HG02970 (cell line): ENCODE data around the gene LPIN2.

ENCODE experiments used
- ATAC-seq: cut with Tn5 transposase; IDR thresholded peaks from one replicate; pipeline ENCODE4 v1.9.1; 2021; ENCODE audit warnings: mild to moderate bottlenecking, moderate library complexity, moderate number of reproducible peaks; ENCODE audit not compliant: unreplicated experiment, low FRiP score

Gene LPIN2

DNA sequence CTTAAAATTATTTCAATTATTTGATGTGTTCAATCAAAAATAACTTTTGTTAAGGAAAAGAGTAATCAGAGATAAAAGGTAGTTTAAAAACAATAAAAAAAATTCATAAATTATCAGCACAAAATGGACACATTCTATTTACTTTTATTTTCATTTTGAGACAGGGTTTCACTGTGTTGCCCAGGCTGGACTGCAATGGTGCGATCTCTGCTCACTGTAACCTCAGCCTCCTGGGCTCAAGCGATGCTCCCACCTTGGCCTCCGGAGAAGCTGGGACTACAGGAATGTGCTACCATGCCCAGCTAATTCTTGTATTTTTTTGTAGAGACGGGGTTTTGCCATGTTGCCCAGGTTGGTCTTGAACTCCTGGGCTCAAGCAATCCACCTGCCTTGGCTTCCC is 47.1 kb downstream of the LPIN2 start:
- ATAC-seq: no peak

- ATAC-seq: no peak
Observed at GRCh38 chr18:2964361-2965010, 48.5 kb downstream of the LPIN2 start.
